Adrenal gland (tissue), 12 donors: ENCODE results near the gene SLC1A2. TPM values are rescaled to one million over a fixed set of nuclear protein-coding genes. Genes with fewer than 3 reads are reported as not detected.
A peak's percentile ranks its signal among the peaks of the same experiment; 100 is the strongest.

Experiments used
- DNase-seq, 7 donors: peaks; one replicate each; pipeline ENCODE4 v3.0.0-alpha.2; 2019 to 2020
- H3K27ac ChIP-seq, 5 donors: fragments of 200-600 bp; sonication (generic) in 4 of 5; 1 replicate in 3 of 5; 2 replicates in 2 of 5; pipeline versions ENCODE4 v1.5.1 to v1.8.0; 2016 to 2020; ENCODE audit warnings: mild to moderate bottlenecking in 1 of 5
- H3K27me3 ChIP-seq: fragments of 200-600 bp; 2 replicates; pipeline ENCODE4 v1.8.0; 2021
- H3K36me3 ChIP-seq, 2 donors: fragments of 200-600 bp; replicated peaks in 1 of 2; 1 replicate in 1 of 2; 2 replicates in 1 of 2; pipeline versions ENCODE4 v1.5.1 to v1.8.0; 2018 to 2022
- H3K4me1 ChIP-seq, 2 donors: fragments of 200-600 bp; replicated peaks in 1 of 2; 1 replicate in 1 of 2; 2 replicates in 1 of 2; pipeline versions ENCODE4 v1.5.1 to v1.8.0; 2018 to 2021
- H3K4me3 ChIP-seq, 4 donors: fragments of 200-600 bp; sonication (generic) in 3 of 4; one replicate each; pipeline ENCODE4 v1.5.1; 2016 to 2018
- H3K9me3 ChIP-seq, 3 donors: fragments of 200-600 bp; sonication (generic) in 1 of 3; replicated peaks in 1 of 3; 1 replicate in 2 of 3; 2 replicates in 1 of 3; pipeline versions ENCODE4 v1.5.1 to v1.8.0; 2016 to 2021
- CTCF ChIP-seq, 6 experiments: fragments of 450-650 bp in 4 of 6; fragments of 200-600 bp in 2 of 6; sonication (generic) in 1 of 6; IDR thresholded peaks; 1 replicate in 5 of 6; 2 replicates in 1 of 6; pipeline versions ENCODE4 v1.5.1 to v1.8.0; 2016 to 2021; ENCODE audit warnings: antibody characterized with exemption in 6 of 6, mild to moderate bottlenecking in 2 of 6, moderate library complexity in 1 of 6
- POLR2A ChIP-seq, 2 donors: fragments of 450-650 bp; IDR thresholded peaks; one replicate each; pipeline ENCODE4 v1.6.1; 2017; ENCODE audit warnings: antibody characterized with exemption in 2 of 2, mild to moderate bottlenecking in 2 of 2, moderate library complexity in 1 of 2
- WGBS, 4 donors: extraction: QIAGEN DNeasy Blood & Tissue Kit in 2 of 4; methylation state at CpG; one replicate each; pipeline versions ENCODE4 v1.1.5 to v1.1.7; 2013 to 2017; 5-methylcytosine and 5-hydroxymethylcytosine counted together
- intact Hi-C, 2 donors: fragments of 100-400 bp; cut with DNase I; formaldehyde crosslinking; loops; one replicate each; pipeline versions ENCODE4 v1.14.1 to v1.15.0; 2022 to 2023
- polyA plus RNA-seq, 3 donors: library from polyadenylated mRNA; stranded (reverse); fragments of 200-250 nt in 2 of 3; fragments of 350-450 nt in 1 of 3; fragmentation: Illumina TruSeq in 1 of 3; extraction: RNeasy Lipid Tissue Mini Kit (QIAGEN cat#74804) in 1 of 3; gene quantifications; one replicate each; pipeline ENCODE4 v1.2.3, GENCODE V29; 2013 to 2014
- total RNA-seq, 9 donors: library from RNA; depleted of rRNA in 4 of 9; stranded (reverse); fragments of >200 nt in 4 of 9; fragments of 120-200 nt in 1 of 9; fragmentation: NEBNext Ultra II Directional in 1 of 9; extraction: Animal tissue kit (Norgen Biotek cat#: 25700) in 1 of 9; gene quantifications; one replicate each; pipeline versions ENCODE4 v1.1.0 to v1.2.4, GENCODE V29; 2013 to 2023
- donor health status: healthy with polysubstance abuse.
- donor health status: Bipolar disorder and iron deficiency.
- donor health status: DM: yes; HTN: yes; CAD: no.
- donor health status: DM: no; HTN: no; CAD: no.
- donor health status: DM: no; HTN: no; CAD: no.
- donor health status: DM: yes; HTN: yes; CAD: no.

SLC1A2 gene
- total and polyA plus RNA-seq, 12 donors, result 1.4 to 517 (median 8.7) TPM

DNA sequence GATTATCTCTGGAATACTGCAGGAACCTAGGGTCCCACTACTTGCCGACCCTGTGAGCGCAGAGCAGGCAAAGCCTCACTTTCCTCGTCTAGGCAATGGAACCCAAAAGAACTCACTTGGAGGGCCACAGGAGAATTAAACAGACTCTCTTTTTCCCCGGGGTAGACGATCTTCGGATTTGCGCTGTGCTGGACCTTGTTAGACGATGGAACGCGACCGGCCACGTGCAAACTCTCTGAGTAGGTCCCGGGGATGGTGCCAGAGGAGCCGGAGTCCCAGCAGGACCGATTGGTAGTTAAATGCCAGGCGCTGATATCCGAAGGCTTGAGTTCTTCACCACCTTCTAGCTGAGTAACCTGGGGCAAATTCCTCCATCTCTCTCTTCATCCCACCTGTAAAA, 1.0 kb upstream of the SLC1A2 start:
- H3K27ac ChIP-seq, result no peak overlapping the region
- peaks cover 12 to 16% of the 10 kb centered on the region in 2 donors for H3K4me1 ChIP-seq
- TF ChIP-seq CTCF (IDR thresholded peaks at IDR 0.05) (no peak), POLR2A (IDR thresholded peaks at IDR 0.05) (no peak)
- intact Hi-C loops, result no loop called here
- H3K9me3 ChIP-seq, result no peaks in the 10 kb centered on the region
- peaks cover 42% of the 10 kb centered on the region for H3K27me3 ChIP-seq
- DNase-seq, result no peak
- 12 to 35% (median 21%) methylated on average over 14 to 17 of the region's 17 CpGs for WGBS, 4 donors
- no peaks in the 10 kb centered on the region for H3K36me3 ChIP-seq
- no peak overlapping the region for H3K4me3 ChIP-seq

- peaks cover 42% of the 10 kb centered on the region for H3K27me3 ChIP-seq
- WGBS, 4 donors, result 4 to 8% (median 6%) methylated on average over 25 to 41 of the region's 41 CpGs
- TF ChIP-seq POLR2A (IDR thresholded peaks at IDR 0.05), result no peak
- TF ChIP-seq CTCF (IDR thresholded peaks at IDR 0.05), result no peak
- H3K9me3 ChIP-seq, result no peaks in the 10 kb centered on the region
- intact Hi-C loops, result no loop called here
- H3K27ac ChIP-seq, result no peak overlapping the region
- peak overlapping the region in 1 of 4 donors; percentile 38 for H3K4me3 ChIP-seq
- H3K36me3 ChIP-seq, result no peaks in the 10 kb centered on the region
- DNase-seq, result no peak
- H3K4me1 ChIP-seq, result peaks cover 12 to 16% of the 10 kb centered on the region in 2 donors
These were observed 524 bp upstream of the SLC1A2 start for GRCh38 chr11:35419830-35420333.

GRCh38 chr11:35418282-35419183, 825 bp downstream of the SLC1A2 start:
- Histone ChIP-seq H3K4me3 (peak overlapping the region in 1 of 4 donors; percentile 38), H3K27ac (no peak overlapping the region), H3K4me1 (peaks cover 12 to 16% of the 10 kb centered on the region in 2 donors), H3K36me3 (no peaks in the 10 kb centered on the region), H3K27me3 (peaks cover 42% of the 10 kb centered on the region), H3K9me3 (no peaks in the 10 kb centered on the region)
- no peak for TF ChIP-seq CTCF (IDR thresholded peaks at IDR 0.05)
- intact Hi-C loops, result no loop called here
- 9 to 17% (median 14%) methylated on average over 30 to 69 of the region's 69 CpGs for WGBS, 4 donors
- peak in 1 of 7 donors; percentile 7 for DNase-seq

DNA sequence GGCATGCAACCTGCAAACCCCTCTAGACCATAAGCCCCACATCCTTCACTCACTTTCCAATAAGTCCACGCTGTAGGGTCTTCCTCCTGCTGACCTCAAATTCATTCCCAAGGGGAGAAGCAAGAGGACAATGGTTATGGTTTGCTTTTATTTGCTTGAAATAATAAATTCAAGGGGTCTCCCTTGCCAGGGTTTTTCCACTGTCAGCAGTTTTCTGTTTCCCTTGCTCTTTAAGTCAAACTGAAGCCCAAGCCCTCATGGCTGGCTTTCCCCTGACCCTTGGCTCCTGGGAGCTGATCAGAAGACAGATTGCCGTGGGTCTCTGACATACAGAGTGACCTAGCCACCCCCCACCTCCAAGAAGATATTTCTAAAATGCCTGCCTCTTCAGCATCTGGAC, 3.9 kb downstream of the SLC1A2 start:
- TF ChIP-seq CTCF (IDR thresholded peaks at IDR 0.05) (no peak), POLR2A (IDR thresholded peaks at IDR 0.05) (no peak)
- intact Hi-C loops, result no loop called here
- H3K9me3 ChIP-seq, result no peaks in the 10 kb centered on the region
- DNase-seq, result no peak
- 41 to 58% (median 48%) methylated on average over 2 of the region's 2 CpGs for WGBS, 4 donors
- no peak overlapping the region for H3K4me3 ChIP-seq
- H3K4me1 ChIP-seq, result peaks cover 12 to 16% of the 10 kb centered on the region in 2 donors
- no peak overlapping the region for H3K27ac ChIP-seq
- no peaks in the 10 kb centered on the region for H3K36me3 ChIP-seq
- peaks cover 34% of the 10 kb centered on the region for H3K27me3 ChIP-seq
